ENCODE results near the gene ARMCX5. TPM values are rescaled to one million over a fixed set of nuclear protein-coding genes. Genes with fewer than 3 reads are reported as not detected.

Gene ARMCX5
- total and polyA plus RNA-seq, 10 of the 15 experiments (the other 5 are each of a cell fraction or from before 2014, with no cell fraction given): 6.5 to 13.7 (median 9.9) TPM

DNA sequence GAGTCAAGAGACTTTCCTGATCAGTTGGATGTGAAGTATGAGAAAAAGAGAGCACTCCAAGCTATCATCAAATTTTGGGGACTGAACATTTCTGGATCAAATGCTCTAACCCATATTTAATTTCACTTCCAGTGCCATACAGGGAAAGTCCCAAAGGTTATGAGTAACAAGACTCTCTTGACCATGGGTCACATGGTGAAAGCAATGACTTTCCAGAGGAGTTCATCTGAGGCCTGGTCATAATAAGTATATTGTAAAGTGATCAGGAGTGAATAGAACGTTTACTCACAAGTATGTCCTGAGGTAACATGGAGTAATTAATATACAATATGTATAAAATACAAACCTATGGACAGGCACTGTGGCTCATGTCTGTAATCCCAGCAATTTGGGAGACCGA is 40.7 kb upstream of the ARMCX5 start:
- no peak for DNase-seq (ENCODE audit: low read depth, low spot score)
- Histone ChIP-seq H3K4me2 (ENCODE audit: control insufficient read depth, insufficient read depth) (no peak overlapping the region), H3K4me3 (no peak overlapping the region), H3K9ac (ENCODE audit: control insufficient read depth, insufficient read depth, low read length) (no peak overlapping the region), H3K27ac (ENCODE audit: control insufficient read depth, insufficient read depth) (no peak overlapping the region), H3K79me2 (ENCODE audit: control insufficient read depth, insufficient read depth, low read length) (no peaks in the 10 kb centered on the region), H3K9me3 (replicated peaks; ENCODE audit: control insufficient read depth, insufficient read depth, low read length) (no peaks in the 10 kb centered on the region), H2AFZ (ENCODE audit: control insufficient read depth, low read depth, low read length) (no peak overlapping the region), H3K36me3 (ENCODE audit: control insufficient read depth in 2 of 2, insufficient read depth in 2 of 2, low read length in 1 of 2) (no peaks in the 10 kb centered on the region), H4K20me1 (ENCODE audit: control insufficient read depth, insufficient read depth) (no peaks in the 10 kb centered on the region), H3K4me1 (ENCODE audit: control insufficient read depth, insufficient read depth, low read length) (no peaks in the 10 kb centered on the region), H3K27me3 (replicated peaks in 1 of 2; ENCODE audit: control insufficient read depth in 2 of 2, insufficient read depth in 2 of 2, low read length in 1 of 2) (no peaks in the 10 kb centered on the region)
- in situ Hi-C loops (cut with MboI): no loop called here
- WGBS (ENCODE audit: insufficient coverage, insufficient replicate concordance, low lambda C conversion rate, missing lambda C conversion rate): 0% methylated on average over 2 of the region's 2 CpGs
- ATAC-seq: no peak
- BruUV-seq (replicated peaks): no TSS peak
- no peak for TF ChIP-seq YY1 (IDR thresholded peaks at IDR 0.05; ENCODE audit: low read depth, low read length)
- no peak for TF ChIP-seq ETV6 (conservative IDR thresholded peaks at IDR 0.05 in 1 of 2, IDR thresholded peaks at IDR 0.05 in 1 of 2; ENCODE audit: borderline replicate concordance in 1 of 2, low read depth in 1 of 2)
- no peak for TF ChIP-seq NFYB (IDR thresholded peaks at IDR 0.05; ENCODE audit: insufficient read depth, low read depth, low read length)
- no peak for TF ChIP-seq POLR2AphosphoS5 (IDR thresholded peaks at IDR 0.05; ENCODE audit: low read length)
- TF ChIP-seq, protein P1, sequence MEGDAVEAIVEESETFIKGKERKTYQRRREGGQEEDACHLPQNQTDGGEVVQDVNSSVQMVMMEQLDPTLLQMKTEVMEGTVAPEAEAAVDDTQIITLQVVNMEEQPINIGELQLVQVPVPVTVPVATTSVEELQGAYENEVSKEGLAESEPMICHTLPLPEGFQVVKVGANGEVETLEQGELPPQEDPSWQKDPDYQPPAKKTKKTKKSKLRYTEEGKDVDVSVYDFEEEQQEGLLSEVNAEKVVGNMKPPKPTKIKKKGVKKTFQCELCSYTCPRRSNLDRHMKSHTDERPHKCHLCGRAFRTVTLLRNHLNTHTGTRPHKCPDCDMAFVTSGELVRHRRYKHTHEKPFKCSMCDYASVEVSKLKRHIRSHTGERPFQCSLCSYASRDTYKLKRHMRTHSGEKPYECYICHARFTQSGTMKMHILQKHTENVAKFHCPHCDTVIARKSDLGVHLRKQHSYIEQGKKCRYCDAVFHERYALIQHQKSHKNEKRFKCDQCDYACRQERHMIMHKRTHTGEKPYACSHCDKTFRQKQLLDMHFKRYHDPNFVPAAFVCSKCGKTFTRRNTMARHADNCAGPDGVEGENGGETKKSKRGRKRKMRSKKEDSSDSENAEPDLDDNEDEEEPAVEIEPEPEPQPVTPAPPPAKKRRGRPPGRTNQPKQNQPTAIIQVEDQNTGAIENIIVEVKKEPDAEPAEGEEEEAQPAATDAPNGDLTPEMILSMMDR (IDR thresholded peaks at IDR 0.05 in 2 of 3, conservative IDR thresholded peaks at IDR 0.05 in 1 of 3; ENCODE audit: control insufficient read depth in 2 of 3, extremely low read depth in 1 of 3, insufficient read depth in 1 of 3, low read depth in 3 of 3, low read length in 3 of 3): no peak
- TF ChIP-seq ZNF274 (IDR thresholded peaks at IDR 0.05; ENCODE audit: insufficient read depth, insufficient read length): no peak
- TF ChIP-seq BRCA1 (IDR thresholded peaks at IDR 0.05; ENCODE audit: low read depth, low read length): no peak
- no peak for TF ChIP-seq DPF2 (IDR thresholded peaks at IDR 0.05)
- TF ChIP-seq SP1 (IDR thresholded peaks at IDR 0.05; ENCODE audit: low read depth, low read length): no peak
- TF ChIP-seq, protein P2, sequence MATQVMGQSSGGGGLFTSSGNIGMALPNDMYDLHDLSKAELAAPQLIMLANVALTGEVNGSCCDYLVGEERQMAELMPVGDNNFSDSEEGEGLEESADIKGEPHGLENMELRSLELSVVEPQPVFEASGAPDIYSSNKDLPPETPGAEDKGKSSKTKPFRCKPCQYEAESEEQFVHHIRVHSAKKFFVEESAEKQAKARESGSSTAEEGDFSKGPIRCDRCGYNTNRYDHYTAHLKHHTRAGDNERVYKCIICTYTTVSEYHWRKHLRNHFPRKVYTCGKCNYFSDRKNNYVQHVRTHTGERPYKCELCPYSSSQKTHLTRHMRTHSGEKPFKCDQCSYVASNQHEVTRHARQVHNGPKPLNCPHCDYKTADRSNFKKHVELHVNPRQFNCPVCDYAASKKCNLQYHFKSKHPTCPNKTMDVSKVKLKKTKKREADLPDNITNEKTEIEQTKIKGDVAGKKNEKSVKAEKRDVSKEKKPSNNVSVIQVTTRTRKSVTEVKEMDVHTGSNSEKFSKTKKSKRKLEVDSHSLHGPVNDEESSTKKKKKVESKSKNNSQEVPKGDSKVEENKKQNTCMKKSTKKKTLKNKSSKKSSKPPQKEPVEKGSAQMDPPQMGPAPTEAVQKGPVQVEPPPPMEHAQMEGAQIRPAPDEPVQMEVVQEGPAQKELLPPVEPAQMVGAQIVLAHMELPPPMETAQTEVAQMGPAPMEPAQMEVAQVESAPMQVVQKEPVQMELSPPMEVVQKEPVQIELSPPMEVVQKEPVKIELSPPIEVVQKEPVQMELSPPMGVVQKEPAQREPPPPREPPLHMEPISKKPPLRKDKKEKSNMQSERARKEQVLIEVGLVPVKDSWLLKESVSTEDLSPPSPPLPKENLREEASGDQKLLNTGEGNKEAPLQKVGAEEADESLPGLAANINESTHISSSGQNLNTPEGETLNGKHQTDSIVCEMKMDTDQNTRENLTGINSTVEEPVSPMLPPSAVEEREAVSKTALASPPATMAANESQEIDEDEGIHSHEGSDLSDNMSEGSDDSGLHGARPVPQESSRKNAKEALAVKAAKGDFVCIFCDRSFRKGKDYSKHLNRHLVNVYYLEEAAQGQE (IDR thresholded peaks at IDR 0.05; ENCODE audit: low read depth, low read length): no peak
- TF ChIP-seq NFYA (IDR thresholded peaks at IDR 0.05; ENCODE audit: borderline replicate concordance, low read depth, low read length): no peak
- TF ChIP-seq, protein P3, sequence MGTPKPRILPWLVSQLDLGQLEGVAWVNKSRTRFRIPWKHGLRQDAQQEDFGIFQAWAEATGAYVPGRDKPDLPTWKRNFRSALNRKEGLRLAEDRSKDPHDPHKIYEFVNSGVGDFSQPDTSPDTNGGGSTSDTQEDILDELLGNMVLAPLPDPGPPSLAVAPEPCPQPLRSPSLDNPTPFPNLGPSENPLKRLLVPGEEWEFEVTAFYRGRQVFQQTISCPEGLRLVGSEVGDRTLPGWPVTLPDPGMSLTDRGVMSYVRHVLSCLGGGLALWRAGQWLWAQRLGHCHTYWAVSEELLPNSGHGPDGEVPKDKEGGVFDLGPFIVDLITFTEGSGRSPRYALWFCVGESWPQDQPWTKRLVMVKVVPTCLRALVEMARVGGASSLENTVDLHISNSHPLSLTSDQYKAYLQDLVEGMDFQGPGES (IDR thresholded peaks at IDR 0.05): no peak
- TF ChIP-seq CHD1 (IDR thresholded peaks at IDR 0.05; ENCODE audit: low read depth, low read length): no peak
- no peak for TF ChIP-seq NR2C1 (IDR thresholded peaks at IDR 0.05)
- no peak for TF ChIP-seq NR2F1 (conservative IDR thresholded peaks at IDR 0.05)
- no peak for FAIRE-seq
- intact Hi-C loops (cut with micrococcal nuclease; ENCODE audit: unreplicated experiment): no loop called here
- POLR2A ChIA-PET: no interaction called here
- CTCF ChIA-PET: no interaction called here
- SMC1A ChIA-PET (ENCODE audit: uncharacterized antibody, unreplicated experiment): no interaction called here
- RAD21 ChIA-PET (ENCODE audit: unreplicated experiment): no interaction called here

Measured in GM12878 (cell line).